ENCODE results near the gene TMEM269. TPM values are rescaled to one million over a fixed set of nuclear protein-coding genes. Genes with fewer than 3 reads are reported as not detected.

TMEM269 gene
- total RNA-seq, 5 donors from 2014 or later (not counting 1 experiment from before 2014, with no cell fraction given), result 0.20 to 1.7 (median 0.88) TPM

DNA sequence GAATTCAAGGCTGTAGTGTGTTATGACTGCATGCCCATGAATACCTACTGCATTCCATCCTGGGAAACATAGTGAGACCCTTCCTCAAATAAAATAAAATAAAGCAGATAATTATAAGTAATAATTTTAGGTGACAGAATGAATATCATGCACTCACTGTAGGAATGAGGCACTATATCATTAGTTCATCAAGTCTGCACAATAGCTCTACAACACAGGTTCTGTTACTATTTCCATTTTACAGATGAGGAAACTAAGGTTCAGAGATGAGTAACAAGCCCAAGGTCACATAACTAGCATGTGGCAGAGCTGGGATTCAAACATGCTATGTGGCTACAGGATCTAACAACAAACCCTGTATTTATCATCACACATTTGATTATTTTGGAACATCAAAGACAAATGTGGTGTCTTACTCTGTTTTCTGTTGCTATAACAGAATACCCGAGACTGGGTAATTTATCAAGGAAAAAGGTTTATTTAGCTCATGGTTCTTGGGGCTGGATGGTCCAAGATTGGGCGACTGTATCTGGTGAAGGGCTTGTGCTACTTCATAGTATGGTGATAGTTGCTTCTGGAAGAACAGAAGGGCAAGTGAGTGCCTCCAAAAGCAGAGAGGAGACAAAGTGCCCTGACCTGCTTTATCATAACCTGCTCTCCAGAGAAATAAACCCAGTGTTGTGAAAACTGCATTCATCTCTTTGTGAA, 56.8 kb downstream of the TMEM269 start:
- DNase-seq, result no peak
- H3K4me1 Mint-ChIP-seq, result peaks cover 6 to 7% (median 7%) of the 10 kb centered on the region in 3 donors

DNA sequence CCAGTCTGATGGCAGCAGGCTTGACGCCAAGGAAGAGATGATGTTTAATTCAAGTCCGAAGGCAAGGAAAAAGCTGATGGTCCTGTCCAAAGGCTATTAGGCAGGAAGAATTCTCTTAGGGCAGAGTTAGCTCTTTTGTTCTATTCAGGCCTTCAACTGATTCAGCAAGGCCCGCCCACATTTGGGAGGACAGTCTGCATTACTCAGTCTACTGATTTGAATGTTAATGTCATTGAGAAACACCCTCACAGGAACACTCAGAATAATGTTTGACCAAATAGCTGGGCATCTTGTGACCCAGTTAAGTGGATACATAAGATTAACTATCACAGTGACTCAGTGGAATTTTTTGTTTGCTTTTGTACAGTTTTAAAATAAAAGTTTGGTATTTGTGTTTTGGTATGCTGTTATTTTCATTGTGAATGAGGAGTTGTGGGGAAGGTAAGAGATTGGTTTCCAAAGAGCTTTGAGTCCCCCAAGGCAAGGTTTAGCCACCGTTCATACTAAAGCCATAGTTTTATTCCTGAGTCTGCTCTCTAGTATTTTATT, 59.9 kb downstream of the TMEM269 start:
- Histone ChIP-seq H3K27me3 (replicated peaks in 1 of 2; ENCODE audit: control insufficient read depth in 2 of 2, extremely low read depth in 1 of 2, insufficient read depth in 2 of 2, low read length in 1 of 2) (no peaks in the 10 kb centered on the region), H3K27ac (ENCODE audit: low read length) (no peak overlapping the region), H3K4me1 (ENCODE audit: control insufficient read depth in 1 of 2, extremely low read depth in 1 of 2, insufficient read depth in 2 of 2, low read length in 2 of 2) (peaks cover 4 to 21% of the 10 kb centered on the region in 2 experiments), H3K36me3 (ENCODE audit: control insufficient read depth in 2 of 2, extremely low read depth in 1 of 2, insufficient read depth in 1 of 2, low read length in 1 of 2) (peaks cover 0 to 10% of the 10 kb centered on the region in 2 donors), H3K9me3 (no peaks in the 10 kb centered on the region), H3K4me3 (ENCODE audit: control insufficient read depth in 1 of 2, extremely low read depth in 1 of 2, low read length in 1 of 2) (no peak overlapping the region)
- Mint-ChIP-seq H3K4me3 (no peak overlapping the region), H3K27ac (no peak overlapping the region), H3K27me3 (no peaks in the 10 kb centered on the region), H3K9me3 (peaks cover 0 to under 1% (median 0%) of the 10 kb centered on the region in 3 donors), H3K4me1 (peaks cover 32 to 35% (median 33%) of the 10 kb centered on the region in 3 donors), H3K36me3 (peaks cover 11% of the 10 kb centered on the region)
- POLR2A ChIA-PET, result interaction anchor here in 1 of 2 donors (1.1 kb wide), 1 partner anchor 78 kb away, joined by 3 read pairs; the partner anchor contains the start of genes C1orf50 and P3H1
- 96% methylated on average over 2 of the region's 4 CpGs for WGBS (ENCODE audit: insufficient coverage)
- ATAC-seq (replicated peaks in 1 of 4) (no peak), DNase-seq (no peak)
- CTCF ChIA-PET, result no interaction called here

More for the DNA sequence above, 56.8 kb downstream of the TMEM269 start:
- H3K27ac ChIP-seq (ENCODE audit: low read length), result no peak overlapping the region
- Mint-ChIP-seq H3K27ac (no peak overlapping the region), H3K9me3 (no peaks in the 10 kb centered on the region), H3K27me3 (no peaks in the 10 kb centered on the region), H3K4me3 (no peak overlapping the region), H3K36me3 (peaks cover 7% of the 10 kb centered on the region)
- WGBS (ENCODE audit: insufficient coverage), result 100% methylated on average over 1 of the region's 2 CpGs
- peaks cover 0 to 6% of the 10 kb centered on the region in 2 experiments for H3K4me1 ChIP-seq (ENCODE audit: control insufficient read depth in 1 of 2, extremely low read depth in 1 of 2, insufficient read depth in 2 of 2, low read length in 2 of 2)
- ATAC-seq (replicated peaks in 1 of 4), result no peak
- no peaks in the 10 kb centered on the region for H3K27me3 ChIP-seq (replicated peaks in 1 of 2; ENCODE audit: control insufficient read depth in 2 of 2, extremely low read depth in 1 of 2, insufficient read depth in 2 of 2, low read length in 1 of 2)
- CTCF ChIA-PET, result no interaction called here
- POLR2A ChIA-PET, result no interaction called here
- peaks cover 0 to 3% of the 10 kb centered on the region in 2 donors for H3K36me3 ChIP-seq (ENCODE audit: control insufficient read depth in 2 of 2, extremely low read depth in 1 of 2, insufficient read depth in 1 of 2, low read length in 1 of 2)
- H3K4me3 ChIP-seq (ENCODE audit: control insufficient read depth in 1 of 2, extremely low read depth in 1 of 2, low read length in 1 of 2), result no peak overlapping the region
- no peaks in the 10 kb centered on the region for H3K9me3 ChIP-seq

DNA sequence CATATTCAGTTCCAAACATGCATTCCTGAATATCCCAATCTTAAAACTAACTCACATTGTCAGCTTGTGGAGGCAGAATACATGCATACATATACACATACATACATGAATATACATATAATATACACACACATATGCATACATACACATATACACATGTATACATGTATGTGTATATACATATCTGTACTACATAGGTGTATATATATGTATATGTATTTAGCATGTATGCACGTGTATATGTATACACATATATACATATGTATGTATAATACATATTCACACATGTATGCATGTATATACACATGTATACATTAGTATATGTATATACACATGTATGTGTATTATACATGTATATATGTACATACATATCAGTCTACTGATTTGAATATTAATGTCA, 60.4 kb downstream of the TMEM269 start:
- Mint-ChIP-seq H3K27me3 (no peaks in the 10 kb centered on the region), H3K4me3 (no peak overlapping the region), H3K27ac (no peak overlapping the region), H3K36me3 (peaks cover 15% of the 10 kb centered on the region), H3K4me1 (peaks cover 35 to 40% (median 36%) of the 10 kb centered on the region in 3 donors), H3K9me3 (peaks cover 0 to 4% (median 0%) of the 10 kb centered on the region in 3 donors)
- H3K9me3 ChIP-seq, result no peaks in the 10 kb centered on the region
- no CpG with 5 or more reads among the region's 1 CpG for WGBS (ENCODE audit: insufficient coverage)
- peaks cover 0 to 12% of the 10 kb centered on the region in 2 donors for H3K36me3 ChIP-seq (ENCODE audit: control insufficient read depth in 2 of 2, extremely low read depth in 1 of 2, insufficient read depth in 1 of 2, low read length in 1 of 2)
- ChIA-PET POLR2A (no interaction called here), CTCF (no interaction called here)
- peaks cover 4 to 21% of the 10 kb centered on the region in 2 experiments for H3K4me1 ChIP-seq (ENCODE audit: control insufficient read depth in 1 of 2, extremely low read depth in 1 of 2, insufficient read depth in 2 of 2, low read length in 2 of 2)
- H3K4me3 ChIP-seq (ENCODE audit: control insufficient read depth in 1 of 2, extremely low read depth in 1 of 2, low read length in 1 of 2), result no peak overlapping the region
- H3K27me3 ChIP-seq (replicated peaks in 1 of 2; ENCODE audit: control insufficient read depth in 2 of 2, extremely low read depth in 1 of 2, insufficient read depth in 2 of 2, low read length in 1 of 2), result no peaks in the 10 kb centered on the region
- ATAC-seq (replicated peaks in 1 of 4) (no peak), DNase-seq (no peak)
- H3K27ac ChIP-seq (ENCODE audit: low read length), result no peak overlapping the region

DNA sequence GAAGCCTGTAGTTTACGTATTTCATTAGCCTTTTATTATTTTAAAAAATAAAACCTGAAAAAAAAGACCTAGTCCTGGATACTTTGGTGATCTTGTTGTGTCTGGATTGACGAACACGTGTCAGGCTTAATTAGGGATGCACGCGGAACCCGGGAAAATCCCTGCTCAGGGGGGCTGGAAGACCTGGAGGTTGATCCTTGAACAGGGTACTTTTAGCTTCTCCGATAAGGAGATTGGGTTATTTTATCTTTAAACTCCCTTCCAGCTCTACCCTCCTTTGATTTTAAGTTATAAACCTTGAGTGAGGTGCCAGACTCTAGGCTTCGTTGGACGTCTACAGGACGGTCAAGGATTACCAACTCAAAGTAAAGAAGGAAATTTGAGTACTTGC, 61.1 kb downstream of the TMEM269 start:
- Mint-ChIP-seq H3K9me3 (peaks cover 0 to 4% (median 3%) of the 10 kb centered on the region in 3 donors), H3K36me3 (peaks cover 21% of the 10 kb centered on the region), H3K27ac (peak overlapping the region; percentile 73 to 94), H3K27me3 (no peaks in the 10 kb centered on the region), H3K4me3 (peak overlapping the region; percentile 86 to 94 (median 89)), H3K4me1 (peaks cover 35 to 40% (median 36%) of the 10 kb centered on the region in 3 donors)
- no CpG with 5 or more reads among the region's 10 CpGs for WGBS (ENCODE audit: insufficient coverage)
- peak; percentile 4 to 9 (median 8) for ATAC-seq (replicated peaks in 1 of 4)
- no peak for DNase-seq
- Histone ChIP-seq H3K27ac (ENCODE audit: low read length) (no peak overlapping the region), H3K4me1 (ENCODE audit: control insufficient read depth in 1 of 2, extremely low read depth in 1 of 2, insufficient read depth in 2 of 2, low read length in 2 of 2) (peaks cover 4 to 21% of the 10 kb centered on the region in 2 experiments), H3K4me3 (ENCODE audit: control insufficient read depth in 1 of 2, extremely low read depth in 1 of 2, low read length in 1 of 2) (peak overlapping the region; percentile 72 to 90), H3K36me3 (ENCODE audit: control insufficient read depth in 2 of 2, extremely low read depth in 1 of 2, insufficient read depth in 1 of 2, low read length in 1 of 2) (peaks cover 0 to 16% of the 10 kb centered on the region in 2 donors), H3K9me3 (no peaks in the 10 kb centered on the region), H3K27me3 (replicated peaks in 1 of 2; ENCODE audit: control insufficient read depth in 2 of 2, extremely low read depth in 1 of 2, insufficient read depth in 2 of 2, low read length in 1 of 2) (no peaks in the 10 kb centered on the region)
- ChIA-PET POLR2A (interaction anchor here (0.6 to 1.4 kb wide), 6 partner anchors 28 to 114 kb away, joined by 3 to 9 read pairs (median 3); partner anchors contain the start of genes C1orf50 (in 2 of the 2), P3H1 (in 2 of the 2) and SVBP (in 1 of the 2)), CTCF (interaction anchor here (0.6 to 2.0 kb wide), 16 partner anchors 8 to 228 kb away, joined by 3 to 16 read pairs (median 4); partner anchors contain the start of genes C1orf50 (in 1 of the 2), ERMAP (in 1 of the 2), P3H1 (in 1 of the 2) and SVBP (in 1 of the 2))

DNA sequence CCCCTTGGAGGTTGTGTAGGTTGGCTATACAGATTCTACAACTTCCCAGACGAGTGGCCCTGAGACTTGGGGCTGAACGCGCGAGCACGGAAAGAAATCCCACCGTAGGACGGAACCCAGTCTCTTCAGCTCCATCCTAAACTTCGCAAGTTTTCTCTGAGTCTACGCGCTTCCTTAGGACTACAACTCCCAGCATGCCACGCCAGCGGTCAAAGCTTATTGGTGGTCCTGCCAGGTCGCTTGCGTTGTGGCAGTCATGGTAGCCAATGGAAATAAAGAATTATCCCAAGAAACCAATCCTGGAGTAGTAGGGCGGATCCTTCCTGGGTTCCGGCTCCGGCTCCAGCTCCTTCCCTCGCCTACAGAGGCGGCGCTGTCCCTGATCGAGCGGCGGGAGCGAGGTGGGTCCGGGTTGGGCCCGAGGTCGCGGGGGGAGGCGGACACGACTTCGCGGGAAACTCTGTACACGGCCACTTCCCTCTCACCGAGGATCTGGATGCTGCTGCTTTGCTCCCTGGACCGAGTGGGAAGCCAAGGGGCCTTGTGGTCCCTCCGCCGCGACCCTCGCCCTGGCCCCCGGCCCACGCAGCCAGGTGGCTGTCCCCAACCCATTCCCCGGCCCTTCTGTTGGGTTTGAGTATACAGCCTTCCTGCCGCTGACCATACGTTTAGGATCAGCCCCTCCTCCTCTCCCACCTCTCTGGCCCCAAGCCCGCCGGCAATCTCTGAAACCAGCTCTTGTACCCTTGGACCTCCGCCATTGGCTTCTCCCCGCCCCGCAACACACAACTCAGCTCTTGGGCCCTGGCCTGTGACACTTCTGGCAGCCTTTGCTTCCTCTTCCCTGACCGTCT, 61.7 kb downstream of the TMEM269 start, which contains the start of gene ZNF691:
Gene ZNF691, plus strand, starts transcription at position 357 of the 854 bp plus-strand sequence. CDS start 3,046 bp downstream, outside the sequence.
- WGBS (ENCODE audit: insufficient coverage), result under 1% methylated on average over 36 of the region's 50 CpGs
- Histone ChIP-seq H3K36me3 (ENCODE audit: control insufficient read depth in 2 of 2, extremely low read depth in 1 of 2, insufficient read depth in 1 of 2, low read length in 1 of 2) (peaks cover 5 to 22% of the 10 kb centered on the region in 2 donors), H3K4me3 (ENCODE audit: control insufficient read depth in 1 of 2, extremely low read depth in 1 of 2, low read length in 1 of 2) (peak within 1 kb of the TSS; percentile 72 to 90)

More for the DNA sequence above, 61.7 kb downstream of the TMEM269 start, which contains the start of gene ZNF691:
- POLR2A ChIA-PET, result interaction anchor here (0.6 to 1.4 kb wide), 7 partner anchors 29 to 168 kb away, joined by 3 to 9 read pairs (median 3); partner anchors contain the start of genes C1orf50 (in 2 of the 2), P3H1 (in 2 of the 2), ERMAP (in 1 of the 2) and SVBP (in 1 of the 2)
- Mint-ChIP-seq H3K9me3 (peaks cover 0 to 4% (median 3%) of the 10 kb centered on the region in 3 donors), H3K36me3 (peaks cover 28% of the 10 kb centered on the region), H3K27ac (peak within 1 kb of the TSS; percentile 73 to 94), H3K4me3 (peak within 1 kb of the TSS; percentile 86 to 94 (median 89)), H3K27me3 (no peaks in the 10 kb centered on the region), H3K4me1 (peaks cover 35 to 40% (median 36%) of the 10 kb centered on the region in 3 donors)
- peak within 1 kb of the TSS; percentile 32 for H3K27ac ChIP-seq (ENCODE audit: low read length)
- H3K4me1 ChIP-seq (ENCODE audit: control insufficient read depth in 1 of 2, extremely low read depth in 1 of 2, insufficient read depth in 2 of 2, low read length in 2 of 2), result peaks cover 4 to 21% of the 10 kb centered on the region in 2 experiments
- peak; percentile 65 to 94 (median 84) for DNase-seq
- peak; percentile 98 to 99 (median 98) for ATAC-seq (replicated peaks in 1 of 4)
- no peaks in the 10 kb centered on the region for H3K27me3 ChIP-seq (replicated peaks in 1 of 2; ENCODE audit: control insufficient read depth in 2 of 2, extremely low read depth in 1 of 2, insufficient read depth in 2 of 2, low read length in 1 of 2)
- CTCF ChIA-PET, result interaction anchor here in 1 of 2 donors (0.6 to 2.0 kb wide), 18 partner anchors 8 to 227 kb away, joined by 3 to 16 read pairs (median 4); partner anchors contain the start of genes C1orf50, ERMAP, P3H1 and SVBP
- H3K9me3 ChIP-seq, result no peaks in the 10 kb centered on the region
